Measurements from ENCODE around the gene CEP112. TPM values are rescaled to one million over a fixed set of nuclear protein-coding genes. Genes with fewer than 3 reads are reported as not detected.

Gene CEP112
- total and polyA plus RNA-seq, 9 of the 15 experiments (the other 6 are each of a cell fraction or from before 2014, with no cell fraction given): 0.84 TPM; not detected in 8

GRCh38 chr17:66191593-66192377 lies at the start of gene CEP112 (continued):
- TF ChIP-seq RCOR1 (IDR thresholded peaks at IDR 0.05; ENCODE audit: borderline replicate concordance in 1 of 2, low read depth in 2 of 2, low read length in 2 of 2): no peak
- no peak for TF ChIP-seq GABPA (tag; conservative IDR thresholded peaks at IDR 0.05; ENCODE audit: low read depth)
- no peak for TF ChIP-seq JUN (IDR thresholded peaks at IDR 0.05; ENCODE audit: borderline replicate concordance, low read depth, low read length)
- no peak for TF ChIP-seq JUN (CRISPR knock-in tag; IDR thresholded peaks at IDR 0.05; ENCODE audit: borderline replicate concordance)
- no peak for TF ChIP-seq HMBOX1 (IDR thresholded peaks at IDR 0.05)
- TF ChIP-seq JUNB (CRISPR knock-in tag; conservative IDR thresholded peaks at IDR 0.05): no peak
- TF ChIP-seq ZFX (CRISPR knock-in tag; IDR thresholded peaks at IDR 0.05): peak; percentile 28; the same call in 1 of the 2 replicates
- no peak for TF ChIP-seq MNT (conservative IDR thresholded peaks at IDR 0.05)
- TF ChIP-seq EGR1 (conservative IDR thresholded peaks at IDR 0.05): peak; percentile 63
- TF ChIP-seq ZNF174 (CRISPR knock-in tag; IDR thresholded peaks at IDR 0.05): no peak
- no peak for TF ChIP-seq RBM34 (IDR thresholded peaks at IDR 0.05; ENCODE audit: borderline replicate concordance, insufficient read depth, low read length)
- TF ChIP-seq ZBTB8A (IDR thresholded peaks at IDR 0.05; ENCODE audit: partially characterized antibody): no peak
- peak; percentile 97 for TF ChIP-seq RFX1 (IDR thresholded peaks at IDR 0.05)
- no peak for TF ChIP-seq TEAD1 (CRISPR knock-in tag; IDR thresholded peaks at IDR 0.05)
- 0 out of 2 replicates have a peak, but pooled peaks have one; percentile 24 for TF ChIP-seq POLR2G (IDR thresholded peaks at IDR 0.05; ENCODE audit: low read depth, low read length)
- TF ChIP-seq RB1 (IDR thresholded peaks at IDR 0.05; ENCODE audit: low read depth): peak; percentile 58; the same call in 1 of the 2 replicates
- no peak for TF ChIP-seq THRA (IDR thresholded peaks at IDR 0.05)
- TF ChIP-seq HES1 (IDR thresholded peaks at IDR 0.05; ENCODE audit: low read depth): no peak
- TF ChIP-seq FOXA3 (CRISPR knock-in tag; conservative IDR thresholded peaks at IDR 0.05 in 1 of 2, IDR thresholded peaks at IDR 0.05 in 1 of 2): no peak
- no peak for TF ChIP-seq CREB3L1 (IDR thresholded peaks at IDR 0.05; ENCODE audit: borderline replicate concordance, low read depth)
- TF ChIP-seq HEY1 (CRISPR knock-in tag; IDR thresholded peaks at IDR 0.05; ENCODE audit: borderline replicate concordance): no peak
- peak in 1 of 2 experiments; percentile 87; a peak in 2 of 4 replicates for TF ChIP-seq CSDE1 (IDR thresholded peaks at IDR 0.05)
